Naive thymus-derived CD8-positive, alpha-beta T cell (primary cell): ENCODE data around the gene SLC12A7. TPM values are rescaled to one million over a fixed set of nuclear protein-coding genes. Genes with fewer than 3 reads are reported as not detected.

Experiments
- ATAC-seq, 2 donors: fragments of 150-1000 bp; cut with Tn5 transposase in 1 of 2; sonication (Bioruptor Pico), chemical (Tn5 transposase) in 1 of 2; 1 replicate in 1 of 2; 2 replicates in 1 of 2; pipeline ENCODE4 v1.10.0; 2021; ENCODE audit warnings: mild to moderate bottlenecking in 2 of 2, moderate library complexity in 2 of 2
- POLR2A ChIA-PET: fragments of 350-600 bp; sonication (Branson Sonifier 250); formaldehyde crosslinking; loops from one replicate; lab custom pipeline; 2021; ENCODE audit warnings: antibody characterized with exemption; lab: Charles Lee
- DNase-seq, 10 donors: peaks; one replicate each; pipeline versions ENCODE4 v3.0.0 to v3.0.0-alpha.2; 2020 to 2022
- H3K27ac Mint-ChIP-seq, 10 donors: one replicate each; pipeline ENCODE4 v1.8.0; 2020 to 2022; ENCODE audit warnings: mild to moderate bottlenecking in 10 of 10, mixed read lengths in 10 of 10, moderate library complexity in 4 of 10, inconsistent platforms in 1 of 10
- H3K27me3 Mint-ChIP-seq, 5 donors: one replicate each; pipeline ENCODE4 v1.8.0; 2021 to 2022; ENCODE audit warnings: mixed read lengths in 5 of 5
- H3K36me3 Mint-ChIP-seq, 3 donors: one replicate each; pipeline ENCODE4 v1.8.0; 2020 to 2022; ENCODE audit warnings: mixed read lengths in 3 of 3, mild to moderate bottlenecking in 2 of 3, inconsistent platforms in 1 of 3
- H3K4me1 Mint-ChIP-seq, 4 donors: one replicate each; pipeline ENCODE4 v1.8.0; 2021 to 2022; ENCODE audit warnings: mixed read lengths in 4 of 4
- H3K4me3 Mint-ChIP-seq, 10 donors: one replicate each; pipeline ENCODE4 v1.8.0; 2020 to 2022; ENCODE audit warnings: mild to moderate bottlenecking in 10 of 10, mixed read lengths in 10 of 10, moderate library complexity in 6 of 10, inconsistent platforms in 1 of 10
- H3K9me3 Mint-ChIP-seq, 9 donors: one replicate each; pipeline ENCODE4 v1.8.0; 2020 to 2022; ENCODE audit warnings: mixed read lengths in 9 of 9, mild to moderate bottlenecking in 3 of 9, inconsistent platforms in 1 of 9, moderate library complexity in 1 of 9
- polyA plus RNA-seq, 3 donors: library from polyadenylated mRNA; unstranded; fragments of 300-500 nt; fragmentation: Illumina TruSeq; gene quantifications; one replicate each; pipeline ENCODE4 v1.2.3, GENCODE V29; 2021
- total RNA-seq, 8 experiments: library from RNA in 2 of 8; stranded (reverse) in 2 of 8; gene quantifications; one replicate each; pipeline ENCODE4 v1.2.3 and lab custom pipeline; 2021 to 2026

The SLC12A7 gene
- total and polyA plus RNA-seq, 5 experiments from 2014 or later = 7.3 to 68.3 (median 25.4) TPM

- ATAC-seq = no peak
- peaks cover 17 to 29% (median 22%) of the 10 kb centered on the region in 5 donors for H3K27me3 Mint-ChIP-seq
- H3K27ac Mint-ChIP-seq = peak overlapping the region in 4 of 10 donors; percentile 24 to 90 (median 86)
- H3K4me1 Mint-ChIP-seq = peaks cover 16 to 45% (median 34%) of the 10 kb centered on the region in 4 donors
- POLR2A ChIA-PET = interaction anchor here (0.7 to 4.1 kb wide), 5 partner anchors 10 to 156 kb away, joined by 3 to 15 read pairs (median 3); no protein-coding TSS in a partner anchor
- peaks cover 0 to 10% (median 3%) of the 10 kb centered on the region in 9 donors for H3K9me3 Mint-ChIP-seq
- H3K4me3 Mint-ChIP-seq = peak overlapping the region in 6 of 10 donors; percentile 26 to 76 (median 62)
- DNase-seq = no peak
- peaks cover 0 to 6% (median 4%) of the 10 kb centered on the region in 3 donors for H3K36me3 Mint-ChIP-seq
These were observed 41.0 kb upstream of the SLC12A7 start for GRCh38 chr5:1152771-1153282.

- H3K4me3 Mint-ChIP-seq = peak overlapping the region in 9 of 10 donors; percentile 24 to 78 (median 67)
- H3K9me3 Mint-ChIP-seq = peaks cover 0 to 3% (median 0%) of the 10 kb centered on the region in 9 donors
- no peaks in the 10 kb centered on the region for H3K36me3 Mint-ChIP-seq
- H3K27ac Mint-ChIP-seq = peak overlapping the region in 8 of 10 donors; percentile 16 to 90 (median 78)
- peak; percentile 76 to 83 for ATAC-seq
- POLR2A ChIA-PET = interaction anchor here (1.1 to 4.1 kb wide), 4 partner anchors 9 to 155 kb away, joined by 3 to 15 read pairs (median 6); no protein-coding TSS in a partner anchor
- H3K27me3 Mint-ChIP-seq = peaks cover 10 to 22% (median 18%) of the 10 kb centered on the region in 5 donors
- peak in 6 of 10 donors; percentile 17 to 44 (median 30) for DNase-seq
- H3K4me1 Mint-ChIP-seq = peaks cover 12 to 44% (median 34%) of the 10 kb centered on the region in 4 donors
These were observed 40.3 kb upstream of the SLC12A7 start for GRCh38 chr5:1152156-1152555.

- Mint-ChIP-seq H3K4me1 (peaks cover 12 to 42% (median 34%) of the 10 kb centered on the region in 4 donors), H3K4me3 (peak overlapping the region in 6 of 10 donors; percentile 7 to 76 (median 32)), H3K36me3 (no peaks in the 10 kb centered on the region), H3K27ac (peak overlapping the region in 2 of 10 donors; percentile 45 to 59), H3K27me3 (peaks cover 9 to 20% (median 13%) of the 10 kb centered on the region in 5 donors), H3K9me3 (no peaks in the 10 kb centered on the region)
- ATAC-seq (no peak), DNase-seq (no peak)
- POLR2A ChIA-PET = interaction anchor here (1.1 to 4.1 kb wide), 4 partner anchors 8 to 45 kb away, joined by 3 to 15 read pairs (median 4); no protein-coding TSS in a partner anchor
These were observed 39.5 kb upstream of the SLC12A7 start for GRCh38 chr5:1151316-1151715.

- Mint-ChIP-seq H3K4me1 (peaks cover 12 to 42% (median 34%) of the 10 kb centered on the region in 4 donors), H3K27me3 (peaks cover 9 to 20% (median 13%) of the 10 kb centered on the region in 5 donors), H3K4me3 (peak overlapping the region in 5 of 10 donors; percentile 7 to 76 (median 50)), H3K9me3 (no peaks in the 10 kb centered on the region), H3K36me3 (no peaks in the 10 kb centered on the region), H3K27ac (peak overlapping the region in 1 of 10 donors; percentile 45)
- POLR2A ChIA-PET = interaction anchor here (1.0 to 4.1 kb wide), 5 partner anchors 8 to 45 kb away, joined by 3 to 15 read pairs (median 3); no protein-coding TSS in a partner anchor
- ATAC-seq (no peak), DNase-seq (no peak)
These were observed 39.0 kb upstream of the SLC12A7 start for GRCh38 chr5:1150866-1151265.

- no peak for ATAC-seq
- Mint-ChIP-seq H3K27ac (no peak overlapping the region), H3K36me3 (no peaks in the 10 kb centered on the region), H3K4me3 (no peak overlapping the region), H3K9me3 (no peaks in the 10 kb centered on the region), H3K27me3 (peaks cover 0 to 11% (median 8%) of the 10 kb centered on the region in 5 donors), H3K4me1 (peaks cover 3 to 7% (median 5%) of the 10 kb centered on the region in 4 donors)
- POLR2A ChIA-PET = no interaction called here
- no peak for DNase-seq
These were observed 33.0 kb upstream of the SLC12A7 start for GRCh38 chr5:1144638-1145396.

- ATAC-seq = no peak
- POLR2A ChIA-PET = no interaction called here
These were observed 32.2 kb upstream of the SLC12A7 start for GRCh38 chr5:1144089-1144488.

GRCh38 chr5:1143670-1143951 is 31.7 kb upstream of the SLC12A7 start:
- DNase-seq = no peak
- Mint-ChIP-seq H3K27ac (peak overlapping the region in 1 of 10 donors; percentile 19), H3K9me3 (no peaks in the 10 kb centered on the region), H3K4me1 (peaks cover 3 to 6% (median 4%) of the 10 kb centered on the region in 4 donors), H3K27me3 (peaks cover 0 to 11% (median 8%) of the 10 kb centered on the region in 5 donors), H3K36me3 (no peaks in the 10 kb centered on the region), H3K4me3 (no peak overlapping the region)
- POLR2A ChIA-PET = interaction anchor here (1.2 kb wide), 1 partner anchor 8 kb away, joined by 3 read pairs; no protein-coding TSS in a partner anchor
- ATAC-seq = no peak

More at GRCh38 chr5:1144089-1144488, 32.2 kb upstream of the SLC12A7 start:
- Mint-ChIP-seq H3K27ac (no peak overlapping the region), H3K27me3 (peaks cover 0 to 11% (median 8%) of the 10 kb centered on the region in 5 donors), H3K9me3 (no peaks in the 10 kb centered on the region), H3K4me3 (no peak overlapping the region), H3K4me1 (peaks cover 3 to 6% (median 4%) of the 10 kb centered on the region in 4 donors), H3K36me3 (no peaks in the 10 kb centered on the region)
- no peak for DNase-seq

- H3K27ac Mint-ChIP-seq = peak overlapping the region in 1 of 10 donors; percentile 19
- no peaks in the 10 kb centered on the region for H3K36me3 Mint-ChIP-seq
- DNase-seq (no peak), ATAC-seq (no peak)
- peaks cover 3 to 7% (median 6%) of the 10 kb centered on the region in 4 donors for H3K4me1 Mint-ChIP-seq
- H3K27me3 Mint-ChIP-seq = peaks cover 0 to 11% (median 8%) of the 10 kb centered on the region in 5 donors
- H3K4me3 Mint-ChIP-seq = no peak overlapping the region
- POLR2A ChIA-PET = interaction anchor here (1.2 kb wide), 1 partner anchor 9 kb away, joined by 3 read pairs; no protein-coding TSS in a partner anchor
- H3K9me3 Mint-ChIP-seq = no peaks in the 10 kb centered on the region
These were observed 31.2 kb upstream of the SLC12A7 start for GRCh38 chr5:1142886-1143669.

GRCh38 chr5:1141834-1142233 is 30.0 kb upstream of the SLC12A7 start:
- no peaks in the 10 kb centered on the region for H3K9me3 Mint-ChIP-seq
- H3K4me3 Mint-ChIP-seq = no peak overlapping the region

GRCh38 chr5:1140818-1141189 is 28.9 kb upstream of the SLC12A7 start:
- no peak overlapping the region for H3K4me3 Mint-ChIP-seq
- H3K27me3 Mint-ChIP-seq = peaks cover 0 to 9% (median 2%) of the 10 kb centered on the region in 5 donors
- H3K27ac Mint-ChIP-seq = no peak overlapping the region
- DNase-seq = no peak
- H3K36me3 Mint-ChIP-seq = no peaks in the 10 kb centered on the region
- H3K4me1 Mint-ChIP-seq = peaks cover 3 to 9% (median 7%) of the 10 kb centered on the region in 4 donors
- no peaks in the 10 kb centered on the region for H3K9me3 Mint-ChIP-seq
- POLR2A ChIA-PET = interaction anchor here (1.3 to 1.8 kb wide), 3 partner anchors 10 to 46 kb away, joined by 3 to 6 read pairs (median 5); no protein-coding TSS in a partner anchor
- no peak for ATAC-seq

More at GRCh38 chr5:1141834-1142233, 30.0 kb upstream of the SLC12A7 start:
- POLR2A ChIA-PET = no interaction called here
- Mint-ChIP-seq H3K27ac (no peak overlapping the region), H3K36me3 (no peaks in the 10 kb centered on the region), H3K4me1 (peaks cover 3 to 9% (median 7%) of the 10 kb centered on the region in 4 donors), H3K27me3 (peaks cover 0 to 11% (median 5%) of the 10 kb centered on the region in 5 donors)
- no peak for ATAC-seq
- no peak for DNase-seq

GRCh38 chr5:1140171-1140817 is 28.4 kb upstream of the SLC12A7 start:
- Mint-ChIP-seq H3K27ac (peak overlapping the region in 3 of 10 donors; percentile 15 to 53 (median 28)), H3K4me3 (peak overlapping the region in 1 of 10 donors; percentile 28), H3K9me3 (no peaks in the 10 kb centered on the region), H3K36me3 (no peaks in the 10 kb centered on the region), H3K4me1 (peaks cover 3 to 9% (median 7%) of the 10 kb centered on the region in 4 donors), H3K27me3 (peaks cover 0 to 9% (median 2%) of the 10 kb centered on the region in 5 donors)
- DNase-seq (peak; percentile 72 to 90 (median 83)), ATAC-seq (peak; percentile 95 to 99)
- POLR2A ChIA-PET = interaction anchor here (1.3 to 1.8 kb wide), 3 partner anchors 10 to 46 kb away, joined by 3 to 6 read pairs (median 5); no protein-coding TSS in a partner anchor
